H1 (cell line): ENCODE results near the gene LONP2. TPM values are rescaled to one million over a fixed set of nuclear protein-coding genes. Genes with fewer than 3 reads are reported as not detected.
A peak's percentile ranks its signal among the peaks of the same experiment; 100 is the strongest.

Experiments used
- CTCF ChIA-PET: fragments of 300-600 bp; sonication (Branson Sonifier 250); formaldehyde crosslinking; loops from one replicate; lab custom pipeline; 2021; ENCODE audit not compliant: partially characterized antibody; lab: Charles Lee
- POLR2A ChIA-PET: fragments of 300-600 bp; sonication (Branson Sonifier 250); formaldehyde crosslinking; loops from one replicate; lab custom pipeline; 2021; ENCODE audit warnings: inconsistent platforms; ENCODE audit not compliant: partially characterized antibody; lab: Charles Lee
- DNase-seq, 2 experiments: peaks; one replicate each; pipeline versions ENCODE4 v3.0.0 to v3.0.0-alpha.2; 2010 to 2022; ENCODE audit warnings: low spot score in 2 of 2, low read depth in 1 of 2, mixed read lengths in 1 of 2
- FAIRE-seq: peaks from 2 replicates; lab custom pipeline; 2011; peaks lifted over from hg19 to GRCh38; lab: Jason Lieb, UNC
- H2AFZ ChIP-seq: 2 replicates; pipeline ENCODE4 v1.8.1; 2012; ENCODE audit warnings: low read length, inconsistent platforms
- H2AK5ac ChIP-seq: 2 replicates; pipeline ENCODE4 v1.6.1; 2013; ENCODE audit warnings: low read depth, low read length
- H2BK120ac ChIP-seq: replicated peaks from 2 replicates; pipeline ENCODE3; 2013; ENCODE audit warnings: low read depth, low read length, inconsistent platforms
- H2BK12ac ChIP-seq: 2 replicates; pipeline ENCODE4 v1.6.1; 2013; ENCODE audit warnings: low read depth, low read length
- H2BK15ac ChIP-seq: 2 replicates; pipeline ENCODE4 v1.6.1; 2013; ENCODE audit warnings: low read length
- H2BK20ac ChIP-seq: 2 replicates; pipeline ENCODE4 v1.6.1; 2013; ENCODE audit warnings: low read length
- H2BK5ac ChIP-seq: 2 replicates; pipeline ENCODE4 v1.6.1; 2013; ENCODE audit warnings: low read depth, low read length
- H3K14ac ChIP-seq: 2 replicates; pipeline ENCODE4 v1.6.1; 2013; ENCODE audit warnings: inconsistent platforms; ENCODE audit not compliant: insufficient read length
- H3K18ac ChIP-seq: 2 replicates; pipeline ENCODE4 v1.6.1; 2013; ENCODE audit warnings: low read length; ENCODE audit errors: extremely low read depth
- H3K23ac ChIP-seq: 2 replicates; pipeline ENCODE4 v1.6.1; 2013; ENCODE audit warnings: inconsistent platforms; ENCODE audit not compliant: insufficient read length
- H3K23me2 ChIP-seq: 2 replicates; pipeline ENCODE4 v1.6.1; 2013; ENCODE audit warnings: low read depth, low read length
- H3K27ac ChIP-seq: 2 replicates; pipeline ENCODE4 v1.6.1; 2011; ENCODE audit warnings: low read depth, low read length, inconsistent platforms
- H3K27me3 ChIP-seq, 4 experiments: replicated peaks in 1 of 4; 1 replicate in 1 of 4; 2 replicates in 3 of 4; pipeline versions ENCODE4 v1.6.1 to v1.8.1; 2011 to 2013; ENCODE audit warnings: low read length in 3 of 4, mild to moderate bottlenecking in 3 of 4, inconsistent platforms in 2 of 4, mixed read lengths in 2 of 4, moderate library complexity in 1 of 4; ENCODE audit not compliant: control insufficient read depth in 3 of 4, insufficient read depth in 3 of 4; ENCODE audit errors: extremely low read depth in 1 of 4
- H3K36me3 ChIP-seq, 4 experiments: 2 replicates each; pipeline versions ENCODE4 v1.6.1 to v1.8.1; 2011 to 2013; ENCODE audit warnings: mild to moderate bottlenecking in 4 of 4, low read length in 3 of 4, moderate library complexity in 2 of 4, control low read depth in 1 of 4, inconsistent platforms in 1 of 4; ENCODE audit not compliant: insufficient read depth in 4 of 4, control insufficient read depth in 2 of 4
- H3K4ac ChIP-seq: replicated peaks from 2 replicates; pipeline ENCODE3; 2013; ENCODE audit warnings: low read length, low read depth, mixed read lengths, inconsistent platforms; ENCODE audit not compliant: insufficient read length
- H3K4me1 ChIP-seq, 4 experiments: replicated peaks in 1 of 4; 1 replicate in 1 of 4; 2 replicates in 3 of 4; pipeline versions ENCODE4 v1.6.1 to v1.8.1; 2011 to 2013; ENCODE audit warnings: low read length in 3 of 4, inconsistent platforms in 2 of 4, mixed read lengths in 1 of 4; ENCODE audit not compliant: insufficient read depth in 4 of 4, control insufficient read depth in 3 of 4
- H3K4me2 ChIP-seq, 2 experiments: 2 replicates each; pipeline versions ENCODE4 v1.6.1 to v1.8.1; 2011 to 2013; ENCODE audit warnings: low read depth in 2 of 2, low read length in 2 of 2, control low read depth in 1 of 2, inconsistent platforms in 1 of 2, mild to moderate bottlenecking in 1 of 2; ENCODE audit not compliant: insufficient read depth in 1 of 2
- H3K4me3 ChIP-seq, 4 experiments: fragments of 200-600, 300-600 bp in 1 of 4; sonication (generic), shearing (Covaris generic), sonication (Bioruptor Twin) in 1 of 4; 2 replicates each; pipeline versions ENCODE4 v1.5.1 to v1.8.1; 2011 to 2016; ENCODE audit warnings: low read length in 4 of 4, low read depth in 3 of 4, control low read depth in 2 of 4, inconsistent platforms in 2 of 4, mild to moderate bottlenecking in 2 of 4, mixed read lengths in 1 of 4, moderate library complexity in 1 of 4; ENCODE audit not compliant: insufficient read depth in 2 of 4; ENCODE audit errors: extremely low read depth in 1 of 4
- H3K56ac ChIP-seq: replicated peaks from 2 replicates; pipeline ENCODE3; 2013; ENCODE audit warnings: low read depth, mild to moderate bottlenecking, mixed read lengths, low read length, inconsistent platforms; ENCODE audit not compliant: insufficient read length
- H3K79me1 ChIP-seq: 2 replicates; pipeline ENCODE4 v1.6.1; 2013; ENCODE audit warnings: low read depth, low read length, control low read depth
- H3K79me2 ChIP-seq, 2 experiments: 2 replicates each; pipeline versions ENCODE4 v1.6.1 to v1.8.1; 2012 to 2013; ENCODE audit warnings: low read length in 2 of 2, mild to moderate bottlenecking in 2 of 2, inconsistent platforms in 1 of 2; ENCODE audit not compliant: insufficient read depth in 2 of 2, control insufficient read depth in 1 of 2
- H3K9ac ChIP-seq, 4 experiments: replicated peaks in 1 of 4; 1 replicate in 1 of 4; 2 replicates in 3 of 4; pipeline versions ENCODE4 v1.6.1 to v1.8.1; 2011 to 2013; ENCODE audit warnings: low read depth in 3 of 4, low read length in 3 of 4, control low read depth in 2 of 4, mild to moderate bottlenecking in 2 of 4, moderate library complexity in 2 of 4, inconsistent platforms in 1 of 4; ENCODE audit errors: extremely low read depth in 1 of 4
- H3K9me3 ChIP-seq, 2 experiments: 2 replicates each; pipeline versions ENCODE4 v1.6.1 to v1.8.1; 2012 to 2013; ENCODE audit warnings: mild to moderate bottlenecking in 2 of 2, moderate library complexity in 2 of 2, control low read depth in 1 of 2, inconsistent platforms in 1 of 2, low read depth in 1 of 2, low read length in 1 of 2, mixed read lengths in 1 of 2; ENCODE audit not compliant: insufficient read depth in 2 of 2
- H4K20me1 ChIP-seq, 2 experiments: replicated peaks in 1 of 2; 2 replicates each; pipeline versions ENCODE3 to v1.8.1; 2011 to 2013; ENCODE audit warnings: inconsistent platforms in 2 of 2, low read length in 2 of 2, mild to moderate bottlenecking in 1 of 2; ENCODE audit not compliant: insufficient read depth in 2 of 2, control insufficient read depth in 1 of 2
- H4K5ac ChIP-seq: 2 replicates; pipeline ENCODE4 v1.6.1; 2013; ENCODE audit warnings: low read length, low read depth, mixed read lengths, inconsistent platforms; ENCODE audit not compliant: insufficient read length
- H4K8ac ChIP-seq: 2 replicates; pipeline ENCODE4 v1.8.0; 2013; ENCODE audit warnings: mild to moderate bottlenecking, moderate library complexity, low read length, inconsistent platforms; ENCODE audit not compliant: insufficient read depth; ENCODE audit errors: extremely low read depth
- H4K91ac ChIP-seq: replicated peaks from 2 replicates; pipeline ENCODE3; 2013; ENCODE audit warnings: low read length, mixed read lengths, inconsistent platforms; ENCODE audit not compliant: insufficient read length
- ATF3 ChIP-seq: IDR thresholded peaks from 2 replicates; pipeline ENCODE4 v1.6.1; 2011; ENCODE audit warnings: low read depth, mild to moderate bottlenecking, low read length; ENCODE audit not compliant: insufficient read depth
- PHF8 ChIP-seq: fragments of 200-600 bp; sonication (generic); conservative IDR thresholded peaks from 2 replicates; pipeline ENCODE4 v1.7.1; 2012; ENCODE audit warnings: low read depth, mild to moderate bottlenecking, inconsistent platforms, low read length, moderate library complexity
- POLR2AphosphoS5 ChIP-seq: IDR thresholded peaks from 2 replicates; pipeline ENCODE4 v1.6.1; 2011; ENCODE audit warnings: low read depth, low read length
- SUZ12 ChIP-seq: fragments of 200-600 bp; sonication (generic); IDR thresholded peaks from 2 replicates; pipeline ENCODE4 v1.6.1; 2012; ENCODE audit warnings: mild to moderate bottlenecking, inconsistent platforms, low read length, moderate library complexity, mixed read lengths
- TAF1 ChIP-seq: IDR thresholded peaks from 2 replicates; pipeline ENCODE4 v1.6.1; 2011; ENCODE audit warnings: mild to moderate bottlenecking, low read depth, low read length
- TBP ChIP-seq: IDR thresholded peaks from 2 replicates; pipeline ENCODE4 v1.6.1; 2011; ENCODE audit warnings: low read depth, low read length, improper control_type of control experiment
- USF2 ChIP-seq: IDR thresholded peaks from 2 replicates; pipeline ENCODE4 v1.6.1; 2011; ENCODE audit warnings: low read length, improper control_type of control experiment
- YY1 ChIP-seq: IDR thresholded peaks from 2 replicates; pipeline ENCODE4 v1.6.1; 2011; ENCODE audit warnings: low read depth, mild to moderate bottlenecking, low read length
- WGBS, 2 experiments: shearing (Covaris generic) in 1 of 2; methylation state at CpG; one replicate each; pipeline versions ENCODE4 v1.1.6 to v1.1.7; 2013 to 2015; ENCODE audit warnings: low lambda C conversion rate in 2 of 2, mixed read lengths in 2 of 2, inconsistent platforms in 1 of 2, low coverage in 1 of 2, missing lambda C conversion rate in 1 of 2; ENCODE audit not compliant: insufficient replicate concordance in 2 of 2, insufficient coverage in 1 of 2, insufficient read length in 1 of 2; ENCODE audit errors: extremely low coverage in 1 of 2, missing lambda C conversion rate in 1 of 2; 5-methylcytosine and 5-hydroxymethylcytosine counted together
- polyA plus RNA-seq, 7 experiments: library from polyadenylated mRNA; depleted of rRNA in 3 of 7; stranded (reverse) in 5 of 7; unstranded in 2 of 7; fragments of >200 nt in 5 of 7; fragments of 200-250 nt in 2 of 7; gene quantifications; 1 replicate in 5 of 7; 2 replicates in 1 of 7; 4 replicates in 1 of 7; pipeline versions ENCODE4 v1.2.1 to v1.2.3, GENCODE V29; 2011 to 2013; ENCODE audit warnings: missing spikeins in 2 of 7, mixed read lengths in 2 of 7
- total RNA-seq: library from RNA; stranded (reverse); fragmentation: NEBNext Ultra II Directional; extraction: Animal tissue kit (Norgen Biotek cat#: 25700); gene quantifications from 2 replicates; pipeline ENCODE4 v1.2.1, GENCODE V29; 2021
- TF ChIP-seq, protein P1 (sequence below): IDR thresholded peaks from 2 replicates; pipeline ENCODE4 v1.6.1; 2012; ENCODE audit warnings: inconsistent platforms

The LONP2 gene
- total and polyA plus RNA-seq, 2 of the 8 experiments (the other 6 are each of a cell fraction or from before 2014, with no cell fraction given) = 8.1 to 23.1 TPM

DNA sequence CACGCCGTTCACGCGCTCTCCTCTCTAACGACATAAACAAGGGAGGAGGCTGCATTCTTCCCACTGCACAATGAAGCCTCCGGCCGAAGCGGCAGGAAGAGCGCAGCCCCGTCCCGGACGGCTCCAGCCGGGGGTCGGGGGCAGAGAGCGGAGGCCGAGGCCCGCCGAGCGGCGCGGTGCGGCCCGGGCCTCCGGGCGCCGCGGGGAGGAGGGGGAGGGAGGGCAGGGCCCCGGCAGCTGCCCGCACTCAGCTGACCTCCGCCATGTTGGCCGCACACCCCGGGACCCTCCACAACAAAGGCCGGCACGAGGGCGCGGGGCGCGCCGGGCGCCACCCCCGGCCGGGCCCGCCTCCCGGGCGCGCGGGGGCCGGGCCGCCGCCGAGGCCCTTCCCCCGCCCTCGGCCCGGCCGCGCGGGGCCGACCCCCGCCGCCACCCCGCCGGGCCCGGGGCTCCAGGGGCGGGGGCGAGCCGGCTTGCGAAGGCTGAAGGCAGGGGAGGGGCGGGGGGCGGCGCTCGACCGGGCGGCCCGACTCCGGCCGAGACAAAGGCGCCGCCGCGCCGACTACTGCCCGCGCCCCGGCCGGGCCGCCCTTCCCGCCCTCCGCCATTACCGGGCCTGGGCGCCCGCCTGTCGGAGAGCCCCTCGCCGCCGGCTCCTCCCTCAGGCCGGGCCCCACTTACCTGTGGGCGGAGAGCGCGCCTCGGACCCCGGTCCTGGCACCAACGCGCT, 140.6 kb downstream of the LONP2 start:
- Histone ChIP-seq H3K4ac (no peak overlapping the region), H3K79me1 (no peaks in the 10 kb centered on the region; the same call in 1 of the 2 replicates), H3K4me1 (peaks cover 0 to 10% (median 5%) of the 10 kb centered on the region in 4 experiments; a peak in 5 of 7 replicates), H4K8ac (peak overlapping the region; percentile 100), H4K20me1 (peaks cover 2 to 3% of the 10 kb centered on the region in 2 experiments), H2BK20ac (no peak overlapping the region), H3K56ac (peak overlapping the region; percentile 52), H3K27me3 (no peaks in the 10 kb centered on the region), H3K14ac (peak overlapping the region; percentile 2), H2BK120ac (no peak overlapping the region), H3K79me2 (peaks cover 36 to 49% of the 10 kb centered on the region in 2 experiments), H2AK5ac (peak overlapping the region; percentile 93; the same call in 1 of the 2 replicates), H3K36me3 (no peaks in the 10 kb centered on the region), H2BK12ac (no peak overlapping the region), H4K5ac (peak overlapping the region; percentile 84), H3K9me3 (no peaks in the 10 kb centered on the region), H2BK15ac (no peak overlapping the region), H2BK5ac (0 out of 2 replicates have a peak overlapping the region, but pooled peaks have one; percentile 63), H3K9ac (peak overlapping the region; percentile 96 to 100 (median 98)), H3K23me2 (peaks cover 9% of the 10 kb centered on the region), H4K91ac (peak overlapping the region; percentile 53), H3K27ac (peak overlapping the region; percentile 98), H3K18ac (peak overlapping the region; percentile 90), H2AFZ (no peak overlapping the region), H3K4me2 (peak overlapping the region; percentile 75 to 86), H3K23ac (no peak overlapping the region), H3K4me3 (peak overlapping the region; percentile 80 to 96 (median 92))
- no peak for FAIRE-seq
- peak in 1 of 2 experiments; percentile 67 for DNase-seq
- 0% methylated on average over 8 of the region's 103 CpGs; no CpG with 5 or more reads in 1 of the 2 experiments for WGBS, 2 experiments
- ChIA-PET CTCF (interaction anchor here (0.9 kb wide), 2 partner anchors 35 to 227 kb away, joined by 3 to 4 read pairs; no protein-coding TSS in a partner anchor), POLR2A (interaction anchor here (0.6 to 11.9 kb wide), 24 partner anchors 9 to 239 kb away, joined by 3 to 156 read pairs (median 5); partner anchors contain the start of gene N4BP1)
- TF ChIP-seq YY1 (peak; percentile 73; the same call in 1 of the 2 replicates), TAF1 (peak; percentile 80; the same call in 1 of the 2 replicates), USF2 (no peak), PHF8 (no peak; the same call in none of the 2 replicates), TBP (0 out of 2 replicates have a peak, but pooled peaks have one; percentile 46), SUZ12 (no peak), ATF3 (no peak), POLR2AphosphoS5 (peak; percentile 41; the same call in 1 of the 2 replicates)
- TF ChIP-seq, protein P1, sequence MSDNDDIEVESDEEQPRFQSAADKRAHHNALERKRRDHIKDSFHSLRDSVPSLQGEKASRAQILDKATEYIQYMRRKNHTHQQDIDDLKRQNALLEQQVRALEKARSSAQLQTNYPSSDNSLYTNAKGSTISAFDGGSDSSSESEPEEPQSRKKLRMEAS = peak; percentile 46; the same call in 1 of the 2 replicates
